GM19463 (cell line): Measurements from ENCODE around the gene LARGE1.

Source experiments
- ATAC-seq: cut with Tn5 transposase; IDR thresholded peaks from one replicate; pipeline ENCODE4 v1.9.1; 2021; ENCODE audit warnings: mild to moderate bottlenecking, moderate library complexity; ENCODE audit not compliant: unreplicated experiment

Gene LARGE1

DNA sequence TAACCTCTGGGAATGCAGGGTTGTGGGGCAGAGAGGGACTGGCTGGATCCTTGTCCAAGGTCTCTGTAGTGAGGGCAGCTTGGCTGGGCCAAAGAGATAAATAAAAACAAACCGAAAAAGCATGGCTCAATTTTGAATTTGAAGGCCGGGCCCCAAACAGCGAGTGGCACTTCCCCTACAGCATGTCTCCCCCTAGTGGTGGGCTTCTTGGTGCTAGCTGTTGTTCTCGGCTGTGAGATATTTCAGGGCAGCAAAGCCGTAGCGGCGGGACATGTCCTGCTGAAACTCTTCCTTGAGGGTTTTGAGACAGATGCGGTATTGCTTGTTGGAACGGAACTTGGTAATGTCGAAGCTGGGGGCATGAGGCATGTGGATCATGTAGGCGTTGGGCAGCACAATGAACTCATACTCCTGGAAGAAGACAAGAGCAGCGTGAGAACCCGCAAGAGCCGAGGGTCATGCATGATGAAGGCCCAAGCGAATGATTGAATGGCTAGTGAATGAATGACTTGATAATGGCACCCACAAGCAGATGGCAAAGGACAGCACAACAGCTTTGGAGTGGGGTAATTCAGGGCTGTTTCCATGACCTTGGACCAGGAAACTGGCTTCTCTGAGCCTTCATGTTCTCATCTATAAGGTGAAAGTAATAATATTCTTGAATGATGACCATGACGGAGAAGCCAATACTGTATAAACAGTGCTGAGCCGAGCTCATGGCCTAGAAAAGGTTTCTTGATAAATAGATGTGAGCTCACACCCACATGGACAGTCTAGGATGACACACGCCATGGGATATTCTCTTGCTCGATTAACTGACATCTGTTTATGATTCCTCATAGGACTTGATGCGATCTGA, 645.8 kb downstream of the LARGE1 start:
- no peak for ATAC-seq

DNA sequence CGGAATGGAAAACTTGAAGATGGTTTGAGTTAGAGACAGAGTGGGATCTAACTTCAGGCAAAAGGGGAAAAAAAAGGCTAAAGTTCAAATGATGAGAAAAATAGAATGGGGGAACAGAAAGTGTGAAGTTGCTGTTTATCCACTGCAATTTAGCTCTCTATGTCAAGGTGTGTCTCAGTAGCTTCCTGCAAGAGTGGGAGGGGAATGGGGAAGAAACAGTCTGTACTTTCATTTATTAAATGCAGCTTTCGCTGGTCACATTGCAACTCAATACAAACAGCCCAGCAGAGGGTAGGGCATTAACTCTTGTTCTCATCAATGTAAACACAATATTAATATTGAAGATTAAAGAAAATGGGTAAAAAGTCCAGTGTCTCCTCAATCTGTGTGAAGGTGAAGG, 647.4 kb downstream of the LARGE1 start:
- no peak for ATAC-seq

- peak; percentile 53 for ATAC-seq
Observed at GRCh38 chr22:33272180-33272579, 648.1 kb downstream of the LARGE1 start.

DNA sequence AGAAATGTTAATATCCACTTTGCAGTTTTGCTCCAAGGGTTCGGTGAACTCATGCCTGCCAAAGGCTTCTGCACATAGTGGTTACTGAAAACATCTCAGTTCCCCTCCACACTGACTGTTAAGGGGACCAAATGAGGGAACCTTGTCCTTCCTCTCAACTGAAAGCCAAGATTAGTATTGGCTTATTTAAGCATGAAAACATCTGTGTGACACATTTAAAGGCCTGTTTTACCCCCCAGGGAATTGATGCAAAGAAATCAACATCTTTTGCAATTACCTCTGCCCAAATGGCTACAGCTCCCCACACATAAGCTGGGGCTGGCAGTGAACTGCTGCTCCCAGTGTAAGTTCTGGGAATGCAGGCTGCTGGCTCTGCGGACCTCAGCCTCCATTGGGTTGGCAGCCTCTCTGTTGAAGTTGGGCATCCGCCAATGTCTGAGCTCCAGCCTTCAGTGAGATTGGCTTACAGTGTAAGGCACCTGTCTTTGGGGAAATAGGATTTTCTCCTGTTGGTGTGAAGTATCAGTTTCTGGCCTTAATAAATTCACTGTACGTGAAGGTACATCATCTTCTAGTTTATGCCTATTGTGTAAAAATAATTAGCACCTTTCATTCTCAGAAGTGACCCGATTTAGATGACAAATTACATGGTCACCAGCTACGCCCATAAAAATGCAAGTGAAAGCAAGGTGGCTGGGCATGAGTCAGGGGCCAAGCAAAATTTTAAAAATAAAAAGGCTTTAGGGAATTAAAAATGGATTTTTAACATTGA, 648.7 kb downstream of the LARGE1 start:
- ATAC-seq: peak; percentile 61

DNA sequence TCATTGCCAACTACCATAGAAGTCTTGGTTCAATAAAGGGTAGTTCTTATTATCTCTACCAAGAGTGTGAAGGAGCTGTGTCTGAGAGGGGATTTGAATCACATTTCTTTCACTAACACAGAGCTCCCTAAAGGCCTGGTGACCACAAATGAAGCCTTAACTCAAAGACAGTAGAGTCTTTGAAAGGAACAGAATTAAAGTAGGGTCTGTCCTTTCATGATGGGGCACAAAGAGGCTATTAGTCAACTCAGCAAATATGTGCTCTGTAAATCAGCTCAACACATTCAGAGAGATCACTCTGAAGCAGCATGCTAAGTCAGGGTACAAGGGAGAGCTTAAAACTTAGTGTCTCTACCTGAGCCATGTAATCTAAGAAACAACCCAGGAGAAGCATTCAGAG, 649.7 kb downstream of the LARGE1 start:
- no peak for ATAC-seq

GRCh38 chr22:33261699-33262098, 658.6 kb downstream of the LARGE1 start:
- no peak for ATAC-seq

DNA sequence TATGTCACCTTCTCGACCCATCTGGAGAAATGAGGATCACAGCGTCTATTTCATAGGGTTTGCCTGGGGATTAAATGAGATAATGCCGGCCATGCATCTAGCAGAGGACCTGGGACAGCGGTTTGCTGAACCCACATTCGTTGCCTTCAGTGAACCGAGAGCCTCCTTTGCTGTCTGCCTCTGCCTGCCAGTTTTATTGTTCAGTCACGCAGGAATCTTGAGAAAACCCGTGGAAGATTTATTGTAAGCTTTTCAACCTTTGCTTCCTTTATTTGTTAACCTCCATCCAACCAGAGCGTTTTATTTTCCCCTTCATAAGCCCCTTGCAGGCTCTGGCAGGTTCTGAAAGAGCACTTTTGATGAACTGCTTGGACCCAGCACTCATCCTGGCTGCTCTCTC, 659.8 kb downstream of the LARGE1 start:
- no peak for ATAC-seq

DNA sequence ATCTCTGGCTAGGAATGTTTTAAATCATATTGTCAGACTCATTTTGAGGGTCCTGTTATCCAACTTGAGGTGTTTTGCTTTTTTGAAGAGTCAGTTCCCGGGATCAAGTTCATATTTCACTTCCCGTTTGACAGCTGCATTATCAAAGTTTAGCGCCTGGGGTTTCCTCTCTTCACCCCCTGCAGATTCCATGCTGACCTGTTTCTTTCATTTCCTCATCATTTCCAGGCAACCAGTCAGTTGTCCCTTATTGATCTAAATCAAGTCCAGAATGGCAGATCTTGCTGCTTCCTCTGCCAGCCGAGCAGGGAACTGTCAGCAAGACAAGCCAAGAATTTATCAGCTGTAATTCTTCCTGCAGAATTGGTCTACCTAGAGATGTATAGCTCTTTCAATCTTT, 664.5 kb downstream of the LARGE1 start:
- no peak for ATAC-seq

- no peak for ATAC-seq
Observed at GRCh38 chr22:33248948-33249347, 671.3 kb downstream of the LARGE1 start.

- ATAC-seq: no peak
Observed at GRCh38 chr22:33247758-33248157, 672.5 kb downstream of the LARGE1 start.

DNA sequence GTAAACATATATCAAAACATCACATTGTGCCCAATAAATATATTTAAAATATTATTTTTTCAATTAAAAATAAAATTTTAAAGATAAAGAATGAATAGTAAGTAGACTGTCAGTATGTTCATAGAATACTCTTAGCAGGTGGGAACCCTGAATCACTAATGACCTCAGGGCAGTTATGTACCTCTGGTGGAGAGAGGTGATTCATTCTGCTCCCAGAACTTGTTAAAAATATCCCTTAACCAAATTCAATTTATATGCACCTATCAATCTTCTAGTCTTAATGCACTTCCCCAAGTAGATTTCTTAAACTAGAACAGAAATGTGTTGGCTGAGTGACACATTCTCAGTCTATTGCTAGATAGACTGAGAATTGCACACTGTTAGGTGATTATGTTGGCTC, 678.2 kb downstream of the LARGE1 start:
- no peak for ATAC-seq

DNA sequence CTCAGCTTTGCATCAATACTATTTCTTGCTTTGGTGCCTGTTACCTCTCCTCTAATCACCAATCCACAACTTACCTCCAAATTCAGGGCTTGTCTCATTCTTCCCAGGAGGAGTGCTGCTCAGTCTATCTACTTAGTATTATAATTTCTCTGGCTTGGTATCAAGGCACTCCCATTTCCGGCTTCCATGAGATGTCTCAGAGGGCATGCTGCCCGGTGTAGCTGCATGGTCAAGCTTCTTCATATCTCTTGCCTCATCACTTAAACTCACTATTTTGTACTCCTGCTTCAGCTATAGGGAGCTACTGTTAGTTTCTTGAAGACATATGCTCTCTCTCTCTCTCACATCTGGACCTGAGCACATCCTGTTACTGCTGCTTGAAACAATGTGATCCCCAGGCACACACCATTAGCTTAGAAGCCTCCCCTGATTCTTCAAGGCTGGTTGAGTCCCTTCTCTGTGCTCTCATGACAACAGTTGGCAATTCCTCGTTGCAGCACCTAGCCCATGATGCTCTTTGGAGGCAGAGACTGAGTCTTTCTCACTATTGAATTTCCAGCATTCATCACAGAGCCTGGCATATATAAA, 679.3 kb downstream of the LARGE1 start:
- no peak for ATAC-seq

DNA sequence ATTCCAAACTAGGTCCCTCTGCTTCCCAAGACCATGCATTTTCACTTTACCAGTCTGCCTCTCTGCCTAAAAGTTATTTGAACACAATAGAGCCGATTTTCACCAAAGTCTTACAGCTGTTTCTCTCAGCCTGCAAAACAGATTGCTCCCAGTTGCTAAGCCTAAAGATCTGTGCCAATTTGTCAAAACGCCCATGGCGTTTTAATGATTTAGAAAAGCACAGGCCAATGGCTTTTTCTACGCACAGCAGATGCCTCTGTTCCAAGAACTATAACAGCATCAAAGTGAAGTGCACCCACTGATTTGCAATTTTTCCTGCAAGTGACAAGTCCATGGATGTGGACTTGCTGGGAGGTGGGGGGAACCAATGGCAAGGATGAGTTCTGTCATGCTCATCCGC, 688.2 kb downstream of the LARGE1 start:
- ATAC-seq: no peak

DNA sequence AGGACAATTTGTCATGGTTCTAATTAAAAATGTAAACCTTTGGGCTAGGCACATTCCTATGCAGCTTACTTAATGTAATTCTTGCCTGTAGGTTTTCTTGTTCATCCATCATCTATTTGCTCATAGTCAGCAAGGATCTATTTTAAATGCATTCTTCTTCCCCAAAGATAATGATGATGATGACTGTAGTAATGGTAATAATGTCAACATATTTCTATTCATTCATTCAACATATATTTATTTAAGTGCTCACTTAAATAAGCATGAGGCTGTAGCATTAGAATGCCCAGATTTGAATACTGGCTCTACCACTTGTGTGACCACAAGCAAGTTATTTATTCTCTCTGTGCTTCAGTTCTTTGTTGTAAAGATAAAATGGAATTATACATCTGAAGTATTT, 692.5 kb downstream of the LARGE1 start:
- ATAC-seq: no peak

GRCh38 chr22:33224841-33225240, 695.4 kb downstream of the LARGE1 start:
- ATAC-seq: no peak
